CD4-positive, alpha-beta T cell treated with Interleukin-6 for 4 hours (primary cell): ENCODE measurements around the gene SPTLC3.

Experiments
- DNase-seq: peaks from one replicate; pipeline ENCODE4 v3.0.0-alpha.2; 2020; ENCODE audit warnings: mixed read lengths

Gene SPTLC3

DNA sequence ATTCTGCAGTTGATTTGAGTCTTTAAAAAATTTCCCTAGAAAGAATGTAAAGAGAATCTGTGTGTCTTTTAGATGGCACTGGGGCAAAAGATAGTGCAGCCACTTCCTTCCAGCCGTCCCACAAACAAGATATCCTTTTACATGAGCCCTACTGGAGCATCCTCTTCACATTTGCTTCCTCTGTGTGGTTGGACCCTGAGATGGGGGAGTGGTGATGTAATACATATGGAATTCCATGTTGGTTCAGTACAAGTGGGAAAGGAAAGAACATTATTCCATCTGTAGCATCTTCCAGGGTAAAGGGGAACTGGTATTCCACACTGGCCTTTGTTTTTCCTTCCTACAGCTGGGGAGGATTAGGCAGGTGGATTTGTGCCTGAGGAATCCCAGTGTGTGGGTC is 133.4 kb downstream of the SPTLC3 start:
- DNase-seq: no peak

DNA sequence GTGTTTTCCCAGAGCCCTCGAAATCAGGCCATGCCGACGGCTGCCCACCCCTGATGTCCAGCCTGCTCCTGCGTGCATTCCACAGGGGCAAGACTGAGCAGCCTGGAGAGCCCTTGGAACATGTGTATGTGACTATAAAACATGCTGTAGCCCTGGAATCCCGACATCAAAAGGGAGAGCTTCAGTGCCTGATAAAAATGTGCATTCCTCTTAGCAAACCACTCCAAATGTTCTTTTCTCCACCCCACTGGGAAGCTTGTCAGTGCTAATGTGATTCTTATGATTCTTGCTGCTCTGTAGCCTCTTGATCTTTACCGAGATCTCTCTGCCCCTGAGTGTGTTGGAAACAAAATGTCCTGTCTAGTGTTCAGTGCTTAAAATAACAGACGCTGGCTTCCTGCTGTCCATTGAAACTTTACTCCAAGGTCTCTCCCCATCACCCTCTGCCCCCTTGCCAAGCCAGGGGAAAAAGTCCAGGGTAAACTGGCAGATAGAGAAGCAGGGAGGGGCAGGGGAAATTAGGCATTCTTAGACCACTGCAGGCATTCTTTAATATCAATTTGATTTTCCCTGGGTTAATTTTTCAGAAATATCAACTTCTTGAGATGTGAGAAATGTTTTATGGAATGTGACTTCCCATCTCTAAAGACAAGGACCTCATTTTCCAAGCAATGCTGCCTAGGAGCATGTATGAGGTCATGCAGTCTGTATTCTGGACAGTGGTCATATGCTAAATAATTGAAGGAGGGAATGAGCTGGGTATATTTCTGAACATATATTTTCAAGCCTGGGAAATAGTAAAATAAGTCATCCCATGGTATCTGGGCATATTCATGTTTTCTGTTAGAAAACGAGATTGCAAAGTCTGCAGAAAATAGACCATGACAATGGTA is 138.5 kb downstream of the SPTLC3 start:
- no peak for DNase-seq

DNA sequence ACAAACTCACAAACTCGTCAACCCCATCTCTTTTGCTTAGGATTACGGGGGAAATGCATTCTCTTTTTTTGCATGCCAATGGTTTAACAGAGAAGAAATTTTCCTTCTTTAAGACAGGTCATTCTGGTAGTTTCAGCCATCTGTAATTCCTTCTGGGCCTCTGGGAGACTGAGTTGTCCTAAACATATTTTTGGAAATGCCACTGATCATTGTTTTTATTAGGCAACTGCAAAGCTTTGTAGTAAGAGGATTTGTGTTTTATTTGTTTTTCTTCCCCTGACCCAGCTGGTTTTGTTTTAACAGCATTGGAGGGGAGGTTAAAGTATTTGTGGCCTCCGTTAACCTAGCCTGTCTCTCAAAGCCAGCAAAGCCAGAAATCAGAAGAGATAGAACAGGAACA is 139.2 kb downstream of the SPTLC3 start:
- DNase-seq: no peak

DNA sequence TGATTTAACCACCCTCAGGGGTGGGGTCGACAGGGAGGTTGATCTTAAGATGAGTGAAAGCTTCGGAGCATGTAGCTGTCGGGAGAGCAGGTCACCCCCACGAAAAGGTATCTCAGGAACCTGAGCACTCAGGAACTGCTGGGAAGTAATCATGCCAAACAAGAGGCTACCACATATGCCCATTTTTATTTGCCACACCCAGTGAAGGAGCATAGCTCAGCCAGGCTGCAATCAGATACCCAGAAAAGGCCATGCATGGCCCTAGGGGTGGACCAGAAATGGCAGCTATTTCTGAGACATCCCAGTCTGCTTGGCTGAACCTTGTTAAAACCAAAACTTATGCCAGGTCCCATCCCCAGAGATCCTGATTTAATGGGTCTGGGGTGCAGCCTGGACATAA is 139.6 kb downstream of the SPTLC3 start:
- no peak for DNase-seq

DNA sequence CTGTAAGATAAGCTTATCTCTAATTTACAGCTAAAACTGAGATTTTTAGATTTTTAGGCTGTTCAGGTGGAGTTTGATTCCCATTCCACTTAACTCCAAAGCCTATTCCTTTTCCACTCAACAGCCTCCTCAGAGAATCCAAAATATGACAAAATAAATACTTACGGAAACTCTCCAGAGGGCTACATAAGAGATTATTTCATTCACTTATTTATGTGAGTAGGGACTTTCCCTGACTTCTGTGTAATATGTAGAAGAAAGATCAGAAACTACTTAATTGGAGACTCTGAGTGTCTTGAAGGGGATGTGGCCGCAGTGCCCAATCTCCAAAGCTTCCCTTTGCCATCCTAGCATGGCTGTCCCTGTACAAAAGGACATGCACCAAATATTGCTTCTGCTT is 140.2 kb downstream of the SPTLC3 start:
- no peak for DNase-seq

DNA sequence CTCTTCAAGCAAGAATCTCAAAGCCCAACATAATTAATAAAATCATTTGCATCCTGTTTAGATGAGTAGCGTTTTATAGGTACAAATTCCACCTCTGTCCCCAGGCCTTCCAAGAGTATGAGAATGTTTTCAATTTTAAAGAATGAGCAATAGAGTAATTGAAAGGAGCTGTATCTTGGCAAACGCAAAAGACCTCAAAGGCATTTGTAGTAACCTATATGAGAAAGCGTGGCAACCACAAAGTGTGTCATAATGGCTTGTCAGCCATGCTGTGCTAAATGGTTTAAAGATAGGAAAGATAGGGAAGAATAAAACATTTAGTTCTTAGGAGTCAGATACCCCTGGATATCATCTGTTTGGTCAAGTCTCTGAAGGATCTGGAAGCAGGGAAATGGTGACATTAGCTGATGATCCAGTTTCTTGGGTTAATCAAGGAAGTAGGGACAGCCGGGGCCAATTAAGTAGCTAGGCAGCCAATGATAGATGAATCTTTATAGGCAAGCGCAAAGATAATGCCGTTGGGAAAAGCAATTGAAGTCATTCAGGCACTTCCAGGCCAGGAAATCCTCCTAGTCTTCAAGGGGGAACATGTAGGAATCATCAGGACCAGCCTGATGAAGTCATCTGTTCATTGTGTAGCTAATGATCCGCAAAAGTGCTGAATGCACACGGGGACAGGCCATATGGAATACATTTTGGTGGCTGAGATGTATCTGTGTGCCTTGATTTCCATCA is 140.8 kb downstream of the SPTLC3 start:
- DNase-seq: no peak

DNA sequence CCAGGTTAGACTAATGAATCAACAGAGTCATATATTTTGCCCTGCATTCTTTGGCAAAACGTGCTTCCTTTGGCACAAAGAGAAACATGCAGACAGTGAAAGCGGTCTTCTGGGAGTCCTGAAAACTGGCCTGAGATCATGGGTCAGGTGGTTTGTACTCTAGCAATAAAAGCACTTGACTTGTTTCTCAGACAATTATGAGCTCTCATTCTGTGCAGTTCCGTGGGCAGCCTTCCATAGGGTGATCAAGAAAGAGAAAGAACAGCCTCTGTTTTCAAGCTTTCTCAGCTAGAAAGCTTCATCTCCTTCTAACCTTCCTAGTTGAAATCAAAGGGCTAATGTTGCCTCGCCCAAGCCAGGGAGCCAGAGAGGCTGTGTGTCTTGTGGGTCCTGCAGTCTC is 149.6 kb downstream of the SPTLC3 start:
- DNase-seq: no peak

DNA sequence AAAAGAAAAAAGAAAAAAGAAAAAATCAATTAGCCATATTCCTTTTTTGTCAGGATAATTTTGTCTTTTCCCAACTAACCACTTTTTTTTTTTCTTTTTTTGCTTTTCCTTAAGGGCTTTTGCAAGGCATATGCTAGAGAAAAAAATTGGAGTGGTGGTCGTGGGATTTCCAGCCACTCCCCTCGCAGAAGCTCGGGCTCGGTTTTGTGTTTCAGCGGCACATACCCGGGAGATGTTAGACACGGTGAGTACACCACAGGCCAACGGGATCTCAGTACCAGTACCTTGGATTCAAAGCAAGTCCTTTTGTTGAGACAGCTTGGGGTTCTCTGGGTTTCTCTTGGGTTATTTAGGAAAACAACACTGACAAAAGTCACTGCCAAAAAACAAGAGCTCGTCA is 151.1 kb downstream of the SPTLC3 start:
- DNase-seq: no peak

DNA sequence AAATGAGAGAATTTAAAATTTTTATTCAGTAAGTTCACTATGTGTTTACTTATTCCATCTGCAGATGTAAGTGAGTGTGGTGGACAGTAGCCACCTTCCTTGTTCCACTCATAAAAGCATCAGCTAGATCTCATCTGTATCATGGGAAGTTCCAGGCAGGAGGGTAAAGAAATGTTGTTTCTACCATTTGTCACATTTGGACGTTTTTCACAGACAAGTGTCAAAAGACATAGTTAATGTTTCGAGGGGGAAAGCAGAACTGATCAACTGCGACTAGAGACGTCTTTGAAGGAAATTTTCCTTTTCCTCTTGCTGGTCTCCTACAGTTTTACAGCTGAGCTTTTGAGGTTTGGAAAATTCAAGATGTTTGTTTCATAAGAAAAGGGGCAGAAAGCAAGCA is 156.4 kb downstream of the SPTLC3 start:
- no peak for DNase-seq

DNA sequence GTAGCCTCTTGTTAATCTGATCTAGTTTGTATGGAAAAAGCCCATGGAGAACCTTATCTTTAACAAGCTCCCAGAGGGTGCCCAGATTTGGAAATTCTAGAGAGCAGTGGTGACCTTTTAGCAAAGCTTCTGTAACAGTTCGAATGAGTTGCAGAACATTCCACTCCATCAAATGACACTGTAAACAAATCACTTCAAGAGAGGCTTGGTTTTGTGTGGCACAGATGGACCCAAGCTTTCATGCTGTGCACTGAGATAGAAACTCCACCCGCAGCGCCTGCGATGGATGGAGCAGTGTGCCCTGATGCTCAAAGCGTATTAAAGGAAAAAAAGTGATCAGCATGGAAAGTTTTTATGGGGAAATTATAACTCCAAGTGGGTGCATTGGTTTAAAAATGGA is 157.2 kb downstream of the SPTLC3 start:
- no peak for DNase-seq

DNA sequence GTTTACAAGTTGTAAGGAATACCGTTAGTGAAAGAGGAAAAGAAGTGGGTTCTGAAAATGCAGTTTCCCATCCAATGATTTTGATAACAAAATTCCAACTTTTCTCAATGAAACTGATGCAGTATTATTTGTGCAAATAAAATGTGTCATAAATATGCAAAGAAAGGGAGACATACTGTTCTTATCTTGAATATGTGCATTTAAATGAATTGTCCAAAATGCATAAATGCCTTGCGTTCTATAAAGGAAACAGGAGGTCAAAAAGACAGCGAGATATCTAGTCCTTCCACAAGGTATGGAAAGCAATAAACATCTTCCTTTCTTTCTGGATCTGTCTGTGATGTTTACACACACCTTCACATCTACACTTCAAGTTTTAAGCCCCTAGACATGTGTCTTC is 157.7 kb downstream of the SPTLC3 start:
- DNase-seq: no peak

DNA sequence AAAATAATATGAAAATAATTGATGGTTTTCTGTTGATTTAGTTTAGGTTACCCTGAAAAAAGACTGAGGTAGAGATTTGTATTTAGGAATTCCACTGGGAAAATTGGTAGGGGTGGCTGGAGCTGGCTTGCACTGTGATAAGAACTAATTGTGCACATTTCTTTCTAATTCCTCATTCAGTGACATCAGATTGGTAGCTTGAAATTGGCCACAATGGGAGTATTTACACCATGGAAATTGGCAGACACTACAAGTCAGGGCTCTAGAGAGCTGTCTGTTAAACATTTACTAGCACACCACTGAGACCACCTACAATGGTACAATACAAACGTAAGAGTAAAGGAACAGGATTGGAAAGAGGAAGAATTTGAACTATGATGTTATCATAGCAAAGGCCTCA is 160.3 kb downstream of the SPTLC3 start:
- no peak for DNase-seq

DNA sequence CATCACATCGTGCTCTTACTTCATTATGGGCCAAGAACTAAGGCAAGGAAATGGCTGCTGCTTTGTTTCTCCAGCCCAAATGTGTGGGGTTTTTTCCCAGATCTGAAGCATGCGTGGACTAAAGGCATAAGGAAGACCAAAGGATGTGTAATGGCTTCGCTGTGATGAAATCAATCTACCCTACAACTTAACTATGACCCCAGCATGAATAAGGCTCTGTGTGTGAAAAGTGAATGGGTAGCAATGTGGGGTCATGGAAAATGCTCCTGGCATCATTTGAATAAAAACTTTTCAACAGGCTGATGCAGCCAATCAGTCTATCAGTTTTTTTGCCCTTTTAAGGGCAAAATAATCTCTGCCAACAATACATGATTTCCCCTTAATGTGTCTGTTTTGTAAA is 162.0 kb downstream of the SPTLC3 start:
- no peak for DNase-seq

DNA sequence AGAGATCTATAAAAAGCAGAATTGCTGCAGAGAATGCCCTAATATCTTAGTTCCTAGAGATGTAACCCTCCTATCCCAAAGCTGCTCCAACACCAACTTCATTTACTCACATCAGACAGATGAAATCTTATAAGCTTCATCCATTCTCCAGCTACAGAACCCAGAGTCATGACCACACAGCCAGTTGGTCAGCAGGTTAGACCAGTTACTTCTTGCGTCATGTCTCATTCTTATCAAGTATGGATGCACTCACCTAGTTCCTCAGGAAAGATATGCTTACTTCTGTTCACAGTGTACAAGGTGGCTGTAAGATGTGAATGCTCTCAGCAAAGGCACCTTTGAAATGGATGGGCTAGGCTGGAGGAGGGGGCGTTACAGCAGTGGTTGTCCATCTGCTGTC is 164.4 kb downstream of the SPTLC3 start:
- no peak for DNase-seq

DNA sequence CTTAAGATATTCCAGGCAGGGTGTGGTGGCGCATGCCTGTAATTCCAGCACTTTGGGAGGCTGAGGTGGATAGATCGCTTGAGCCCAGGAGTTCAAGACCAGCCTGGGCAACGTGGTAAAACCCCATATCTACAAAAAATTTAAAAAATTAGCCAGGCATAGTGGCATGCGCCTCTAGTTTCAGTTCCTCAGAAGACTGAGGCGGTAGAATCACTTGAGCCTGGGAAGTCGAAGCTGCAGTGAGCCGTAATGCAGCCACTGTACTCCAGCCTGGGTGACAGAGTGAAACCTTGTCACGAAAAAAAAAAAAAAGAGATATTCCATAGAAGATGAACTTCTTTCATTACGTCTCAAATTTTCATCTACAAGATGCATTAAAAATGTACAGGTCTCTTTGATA is 165.6 kb downstream of the SPTLC3 start:
- DNase-seq: no peak

DNA sequence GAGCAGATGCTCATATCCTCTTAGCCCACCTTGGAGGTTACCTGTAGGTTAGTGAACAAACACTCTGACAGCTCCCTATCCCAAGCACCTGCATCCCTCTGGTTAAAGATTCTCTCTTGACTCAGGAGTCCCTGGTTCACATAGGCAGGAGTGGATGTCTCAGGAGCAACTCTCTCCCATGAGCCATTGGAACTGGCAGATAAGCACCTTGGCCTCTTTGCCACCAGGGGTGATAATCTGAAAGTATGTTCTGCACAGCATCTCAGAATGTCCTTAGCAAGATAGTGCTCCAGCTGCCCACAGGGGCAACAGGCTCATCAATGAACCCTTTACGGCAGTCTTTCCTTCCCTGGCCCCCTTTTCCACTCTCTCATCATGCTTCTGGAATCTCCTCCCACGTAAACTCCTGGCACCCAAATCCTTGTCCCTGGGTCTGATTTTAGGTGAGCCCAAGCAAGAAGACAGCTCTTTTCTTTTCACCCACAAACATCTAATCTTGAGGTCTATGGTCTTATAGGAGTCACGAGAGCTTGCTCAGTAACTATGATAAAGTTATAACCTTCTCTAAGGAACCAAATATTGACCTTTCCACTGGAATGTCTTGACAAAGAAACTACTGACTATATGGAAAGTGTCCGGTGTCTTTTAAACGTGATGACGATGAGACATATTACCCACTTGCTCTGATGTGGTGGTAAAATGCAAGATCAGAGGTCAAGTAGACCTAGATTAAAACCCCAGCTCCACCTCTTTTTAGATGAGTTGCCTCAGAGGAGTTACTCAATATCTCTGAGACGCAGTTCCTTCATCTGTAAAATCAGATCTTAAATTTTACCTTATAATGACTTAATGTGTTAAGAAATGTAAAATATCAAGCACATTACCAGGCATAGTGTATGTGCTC is 172.5 kb downstream of the SPTLC3 start:
- DNase-seq: no peak

DNA sequence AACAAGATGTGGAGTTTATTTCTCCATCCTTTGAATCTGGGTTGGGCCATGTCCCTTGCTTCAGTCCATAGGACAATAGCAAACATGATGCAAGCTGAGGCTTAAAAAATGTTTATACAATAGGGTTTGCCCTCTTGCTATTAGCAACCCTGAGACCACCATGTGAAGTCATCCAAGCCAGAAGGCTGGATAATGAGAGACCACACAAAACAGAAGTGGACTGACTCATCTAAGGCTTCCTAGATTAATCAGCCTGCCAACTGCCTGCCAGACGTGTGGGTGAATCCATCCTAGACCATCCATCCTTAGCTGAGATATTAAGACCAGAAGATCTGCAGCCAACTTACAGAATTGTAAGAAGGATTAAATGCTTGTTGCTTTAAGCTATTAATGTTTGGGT is 174.2 kb downstream of the SPTLC3 start:
- no peak for DNase-seq

DNA sequence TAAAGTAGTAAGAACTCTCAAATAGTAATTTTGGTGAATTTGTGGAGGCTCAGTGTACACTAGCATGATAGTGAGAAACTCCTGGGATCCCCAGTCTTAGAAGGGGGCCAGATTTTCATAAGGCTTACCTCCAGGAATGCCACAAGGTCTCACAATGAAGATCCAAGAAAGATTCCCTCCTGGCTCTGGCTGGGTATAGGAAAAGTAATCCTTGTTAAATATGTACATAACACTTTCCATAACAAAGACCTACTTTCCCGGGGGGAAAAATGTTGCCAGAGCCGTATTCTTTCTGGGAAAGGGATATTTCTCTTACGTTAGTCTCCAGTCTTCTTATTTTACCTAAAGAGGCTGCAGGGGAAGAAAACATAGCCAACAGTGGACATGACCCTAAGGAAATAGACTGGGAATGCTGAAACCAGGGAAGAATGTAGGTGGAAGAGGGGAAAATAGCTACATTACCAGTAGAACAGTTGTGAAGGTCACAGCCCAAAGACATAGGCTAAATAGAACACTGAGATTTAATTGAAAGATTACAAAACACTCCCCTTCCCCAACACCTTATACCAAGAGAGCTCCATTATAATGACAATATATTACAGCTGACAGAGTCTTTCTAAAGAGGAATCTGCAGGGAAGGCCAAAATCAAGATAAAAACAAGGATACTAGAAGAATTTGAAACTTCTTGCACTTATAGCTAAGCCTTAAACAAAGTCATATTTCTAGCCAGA is 177.4 kb downstream of the SPTLC3 start:
- DNase-seq: no peak

DNA sequence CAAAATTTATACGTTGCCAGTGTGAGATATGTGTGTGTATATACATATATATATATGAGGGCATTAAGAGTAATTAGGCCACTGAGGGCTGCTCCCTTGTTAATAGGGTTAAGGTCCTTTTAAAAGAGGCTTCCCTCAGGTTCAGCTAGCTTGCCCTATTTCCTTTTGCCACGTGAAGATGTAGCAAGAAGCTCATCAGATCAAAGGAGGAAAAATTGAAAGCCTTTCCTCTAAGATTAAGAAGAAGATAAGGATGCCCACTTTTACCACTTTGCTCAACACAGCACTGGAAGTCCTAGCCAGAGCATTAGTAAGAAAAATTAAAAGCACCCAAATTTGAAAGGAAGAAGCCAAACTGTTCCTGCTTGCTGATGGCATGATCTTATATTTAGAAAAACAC is 179.1 kb downstream of the SPTLC3 start:
- DNase-seq: no peak

DNA sequence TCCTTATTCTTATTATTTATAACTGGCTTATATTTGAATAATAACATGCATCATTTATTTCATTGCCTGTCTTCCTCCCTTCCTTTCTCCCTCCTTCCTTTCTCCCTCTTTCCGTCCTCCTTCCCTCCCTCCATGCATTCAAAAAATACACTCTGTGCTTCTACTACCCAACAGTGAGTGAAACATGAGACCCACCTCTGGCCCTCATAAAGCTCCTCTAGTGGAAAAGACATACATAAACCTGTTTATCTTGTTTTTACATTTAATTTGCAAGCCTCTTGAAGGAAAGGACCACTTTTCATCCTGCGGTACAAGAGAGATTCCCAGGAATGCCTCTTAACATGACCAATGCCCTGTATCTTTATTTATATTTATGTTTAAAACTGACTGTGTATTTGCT is 190.5 kb downstream of the SPTLC3 start:
- no peak for DNase-seq

DNA sequence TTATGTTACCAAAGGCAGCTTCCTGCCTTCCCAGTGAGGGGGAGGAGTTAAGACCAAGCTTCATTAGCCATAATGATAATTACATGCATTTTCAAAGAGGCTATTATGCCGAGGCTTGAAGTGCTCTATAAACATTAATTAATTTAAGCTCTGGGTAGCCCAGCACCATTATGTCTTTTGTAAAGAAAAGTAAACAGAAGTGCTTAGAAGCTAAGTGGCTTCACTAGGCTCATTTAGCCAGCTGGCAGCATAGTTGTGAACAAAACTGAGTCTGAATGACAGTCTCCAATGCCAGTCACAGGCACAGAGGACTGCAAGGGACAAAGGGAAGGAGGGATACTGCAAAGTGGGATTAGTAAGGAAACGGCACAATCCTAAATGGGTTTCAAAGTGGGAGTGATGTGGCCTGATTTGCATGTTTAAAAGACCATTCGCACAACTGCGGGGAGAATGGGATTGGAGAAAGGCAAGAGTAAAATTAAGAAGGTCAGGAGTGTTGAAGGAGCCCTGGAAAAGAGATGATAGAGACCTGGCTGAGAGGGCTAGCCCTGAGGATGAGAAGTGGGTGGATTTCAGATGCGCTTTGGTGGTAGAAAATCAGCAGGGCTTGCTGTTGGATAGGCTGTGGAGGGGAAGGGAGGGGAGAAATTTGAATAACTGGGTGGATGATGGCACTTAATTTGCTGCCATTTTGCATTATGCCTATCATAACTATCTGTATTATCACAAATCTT is 192.2 kb downstream of the SPTLC3 start:
- DNase-seq: no peak

DNA sequence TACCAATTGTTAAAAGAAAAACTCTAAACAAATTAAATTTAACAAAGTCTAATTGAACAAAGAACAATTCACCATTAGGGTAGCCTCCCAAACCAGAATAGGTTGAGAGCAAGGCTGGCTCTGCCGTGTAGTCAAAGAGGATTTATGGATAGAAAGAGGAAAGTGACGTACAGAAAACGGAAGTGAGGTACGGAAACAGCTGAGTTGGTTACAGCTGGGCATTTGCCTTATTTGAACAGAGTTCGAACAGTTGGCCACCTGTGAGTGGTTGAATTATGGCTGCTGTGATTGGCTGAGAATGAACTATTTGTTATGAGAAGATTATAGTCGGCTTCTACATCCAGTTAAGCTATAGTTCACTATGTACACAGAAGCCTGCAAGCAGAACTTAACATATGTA is 193.8 kb downstream of the SPTLC3 start:
- DNase-seq: no peak
